Ishikawa (cell line): ENCODE results near the gene APOH.

Source experiments
- CEBPB ChIP-seq: IDR thresholded peaks from 2 replicates; pipeline ENCODE4 v1.6.1; 2012
- CREB1 ChIP-seq: IDR thresholded peaks from 2 replicates; pipeline ENCODE4 v1.6.1; 2012; ENCODE audit warnings: low read depth
- EGR1 ChIP-seq: IDR thresholded peaks from 2 replicates; pipeline ENCODE4 v1.6.1; 2012
- EP300 ChIP-seq: IDR thresholded peaks from 2 replicates; pipeline ENCODE4 v1.6.1; 2012; ENCODE audit warnings: borderline replicate concordance
- FOXM1 ChIP-seq: IDR thresholded peaks from 2 replicates; pipeline ENCODE4 v1.6.1; 2012; ENCODE audit warnings: low read depth, borderline replicate concordance
- NFIC ChIP-seq: IDR thresholded peaks from 2 replicates; pipeline ENCODE4 v1.6.1; 2012
- RAD21 ChIP-seq: IDR thresholded peaks from 2 replicates; pipeline ENCODE4 v1.6.1; 2012; ENCODE audit warnings: low read depth
- TAF1 ChIP-seq: IDR thresholded peaks from 2 replicates; pipeline ENCODE4 v1.6.1; 2012; ENCODE audit warnings: low read depth, mild to moderate bottlenecking
- TCF12 ChIP-seq: IDR thresholded peaks from 2 replicates; pipeline ENCODE4 v1.6.1; 2012; ENCODE audit warnings: low read depth
- TEAD4 ChIP-seq: IDR thresholded peaks from 2 replicates; pipeline ENCODE4 v1.6.1; 2012
- YY1 ChIP-seq: IDR thresholded peaks from 2 replicates; pipeline ENCODE4 v1.6.1; 2012; ENCODE audit warnings: low read depth
- ZBTB7A ChIP-seq: IDR thresholded peaks from 2 replicates; pipeline ENCODE4 v1.6.1; 2012; ENCODE audit warnings: low read depth
- TF ChIP-seq, protein P1 (sequence below): IDR thresholded peaks from 2 replicates; pipeline ENCODE4 v1.6.1; 2012
- TF ChIP-seq, protein P2 (sequence below): IDR thresholded peaks from 2 replicates; pipeline ENCODE4 v1.6.1; 2012
- TF ChIP-seq, protein P3 (sequence below): IDR thresholded peaks from 2 replicates; pipeline ENCODE4 v1.6.1; 2012; ENCODE audit warnings: low read depth, mild to moderate bottlenecking

APOH gene

DNA sequence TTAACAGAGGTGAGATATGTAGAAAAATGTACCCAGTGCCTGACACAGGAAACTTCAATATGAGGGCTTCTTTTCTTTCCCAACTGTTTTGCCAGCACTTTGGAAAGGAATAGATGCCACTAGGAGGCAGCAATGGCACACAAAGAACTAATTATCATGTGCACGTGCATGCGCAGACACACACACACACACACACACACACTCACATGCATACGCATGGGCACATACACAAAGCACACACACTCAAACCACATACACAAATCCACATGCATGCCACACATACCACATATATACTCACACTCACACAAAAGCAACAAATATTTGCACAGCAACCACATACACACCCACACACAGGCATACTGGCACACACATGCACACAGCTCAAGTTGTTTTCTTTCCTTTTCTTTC lies 28.5 kb downstream of the APOH start:
- TF ChIP-seq, protein P1, sequence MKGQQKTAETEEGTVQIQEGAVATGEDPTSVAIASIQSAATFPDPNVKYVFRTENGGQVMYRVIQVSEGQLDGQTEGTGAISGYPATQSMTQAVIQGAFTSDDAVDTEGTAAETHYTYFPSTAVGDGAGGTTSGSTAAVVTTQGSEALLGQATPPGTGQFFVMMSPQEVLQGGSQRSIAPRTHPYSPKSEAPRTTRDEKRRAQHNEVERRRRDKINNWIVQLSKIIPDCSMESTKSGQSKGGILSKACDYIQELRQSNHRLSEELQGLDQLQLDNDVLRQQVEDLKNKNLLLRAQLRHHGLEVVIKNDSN: no peak
- TF ChIP-seq EGR1 (no peak), CREB1 (no peak), RAD21 (peak; percentile 85)
- TF ChIP-seq, protein P2, sequence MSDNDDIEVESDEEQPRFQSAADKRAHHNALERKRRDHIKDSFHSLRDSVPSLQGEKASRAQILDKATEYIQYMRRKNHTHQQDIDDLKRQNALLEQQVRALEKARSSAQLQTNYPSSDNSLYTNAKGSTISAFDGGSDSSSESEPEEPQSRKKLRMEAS: peak; percentile 74

DNA sequence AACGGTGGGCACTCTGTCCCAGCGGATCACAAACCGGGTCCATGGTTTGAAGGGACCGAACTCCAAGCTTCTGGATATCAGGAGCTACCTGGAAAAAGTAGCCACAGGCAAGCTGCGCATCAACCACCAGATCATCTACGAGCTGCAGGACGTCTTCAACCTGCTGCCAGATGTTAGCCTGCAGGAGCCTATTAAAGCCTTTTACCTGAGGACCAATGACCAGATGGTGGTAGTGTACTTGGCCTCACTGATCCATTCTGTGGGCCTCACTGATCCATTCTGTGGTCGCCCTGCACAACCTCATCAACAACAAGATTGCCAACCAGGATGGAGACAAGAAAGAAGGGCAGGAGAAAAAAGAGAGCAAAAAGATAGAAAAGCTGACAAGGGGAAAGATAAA lies 31.0 kb downstream of the APOH start:
- TF ChIP-seq TCF12: no peak
- TF ChIP-seq, protein P3, sequence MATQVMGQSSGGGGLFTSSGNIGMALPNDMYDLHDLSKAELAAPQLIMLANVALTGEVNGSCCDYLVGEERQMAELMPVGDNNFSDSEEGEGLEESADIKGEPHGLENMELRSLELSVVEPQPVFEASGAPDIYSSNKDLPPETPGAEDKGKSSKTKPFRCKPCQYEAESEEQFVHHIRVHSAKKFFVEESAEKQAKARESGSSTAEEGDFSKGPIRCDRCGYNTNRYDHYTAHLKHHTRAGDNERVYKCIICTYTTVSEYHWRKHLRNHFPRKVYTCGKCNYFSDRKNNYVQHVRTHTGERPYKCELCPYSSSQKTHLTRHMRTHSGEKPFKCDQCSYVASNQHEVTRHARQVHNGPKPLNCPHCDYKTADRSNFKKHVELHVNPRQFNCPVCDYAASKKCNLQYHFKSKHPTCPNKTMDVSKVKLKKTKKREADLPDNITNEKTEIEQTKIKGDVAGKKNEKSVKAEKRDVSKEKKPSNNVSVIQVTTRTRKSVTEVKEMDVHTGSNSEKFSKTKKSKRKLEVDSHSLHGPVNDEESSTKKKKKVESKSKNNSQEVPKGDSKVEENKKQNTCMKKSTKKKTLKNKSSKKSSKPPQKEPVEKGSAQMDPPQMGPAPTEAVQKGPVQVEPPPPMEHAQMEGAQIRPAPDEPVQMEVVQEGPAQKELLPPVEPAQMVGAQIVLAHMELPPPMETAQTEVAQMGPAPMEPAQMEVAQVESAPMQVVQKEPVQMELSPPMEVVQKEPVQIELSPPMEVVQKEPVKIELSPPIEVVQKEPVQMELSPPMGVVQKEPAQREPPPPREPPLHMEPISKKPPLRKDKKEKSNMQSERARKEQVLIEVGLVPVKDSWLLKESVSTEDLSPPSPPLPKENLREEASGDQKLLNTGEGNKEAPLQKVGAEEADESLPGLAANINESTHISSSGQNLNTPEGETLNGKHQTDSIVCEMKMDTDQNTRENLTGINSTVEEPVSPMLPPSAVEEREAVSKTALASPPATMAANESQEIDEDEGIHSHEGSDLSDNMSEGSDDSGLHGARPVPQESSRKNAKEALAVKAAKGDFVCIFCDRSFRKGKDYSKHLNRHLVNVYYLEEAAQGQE: no peak

DNA sequence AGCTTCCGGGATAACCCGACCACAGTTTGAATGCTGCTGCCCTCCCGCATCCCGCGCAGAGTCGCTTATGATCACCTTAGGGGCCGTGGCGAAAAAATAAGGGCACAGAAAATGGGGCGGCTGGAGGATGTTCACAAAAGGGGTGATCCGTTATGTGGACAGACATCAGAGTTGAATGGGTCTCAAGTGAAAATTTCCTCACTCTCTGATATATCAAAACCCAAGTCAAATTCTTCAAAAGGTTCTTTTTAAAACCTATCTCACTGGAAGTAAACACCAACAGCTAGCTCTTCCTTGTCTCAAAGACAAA lies 36.9 kb downstream of the APOH start:
- TF ChIP-seq, protein P2: no peak
- TF ChIP-seq ZBTB7A: no peak
- no peak for TF ChIP-seq YY1
- no peak for TF ChIP-seq EGR1
- TF ChIP-seq TEAD4: no peak
- TF ChIP-seq, protein P3: no peak
- TF ChIP-seq TAF1: no peak
- TF ChIP-seq, protein P1: no peak
- no peak for TF ChIP-seq NFIC

DNA sequence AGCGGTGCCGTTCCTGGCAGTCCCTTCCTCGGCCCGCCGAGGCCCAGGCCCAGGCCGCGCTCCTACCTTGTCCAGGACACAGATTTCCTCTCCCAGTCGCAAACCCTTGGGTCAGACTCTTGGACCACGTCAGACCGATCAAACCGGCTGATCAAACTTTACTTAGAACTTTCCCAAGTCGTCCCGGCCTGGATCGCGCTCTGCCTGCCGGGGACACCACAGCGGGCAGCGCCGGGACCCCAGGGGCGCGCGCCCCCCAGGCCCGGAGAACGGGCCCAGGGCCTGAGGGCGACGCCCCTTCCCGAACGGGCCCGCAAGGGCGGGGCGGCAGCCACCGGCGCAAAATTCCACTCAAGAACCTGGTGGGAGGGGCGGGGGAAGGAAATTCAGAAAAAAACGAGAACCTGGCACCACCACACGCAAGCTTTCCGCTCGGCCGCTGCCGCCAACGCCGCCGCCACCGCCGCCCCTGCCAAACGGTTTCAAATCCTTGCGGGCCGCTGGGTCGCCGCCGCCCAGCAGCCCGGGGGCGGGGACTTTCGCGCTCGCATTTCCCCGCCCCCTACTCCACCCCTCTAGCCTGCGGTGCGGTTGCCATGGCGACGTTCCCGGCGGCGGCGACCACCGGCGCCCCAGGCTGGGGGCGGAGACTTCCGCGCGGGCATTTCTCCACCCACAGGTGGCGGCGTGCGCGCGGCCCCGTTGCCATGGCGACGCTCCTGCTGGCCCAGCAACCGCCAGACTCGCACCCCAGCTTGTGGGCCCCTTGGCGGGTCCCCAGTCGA lies 37.4 kb downstream of the APOH start, which contains the start of gene CEP112:
TSS of gene CEP112 (minus strand) at position 541 of the 785 bp plus-strand sequence.
- TF ChIP-seq, protein P2: peak; percentile 42; the same call in 1 of the 2 replicates
- TF ChIP-seq TEAD4 (no peak), RAD21 (no peak), YY1 (no peak), FOXM1 (no peak), EP300 (no peak), EGR1 (peak; percentile 56), CEBPB (no peak), ZBTB7A (peak; percentile 92), TCF12 (peak; percentile 7; the same call in 1 of the 2 replicates), NFIC (no peak), TAF1 (no peak), CREB1 (no peak)
- TF ChIP-seq, protein P1: no peak
- TF ChIP-seq, protein P3: no peak
